Heart right ventricle (tissue), 16 donors: ENCODE measurements around the gene GPT2. TPM values are rescaled to one million over a fixed set of nuclear protein-coding genes. Genes with fewer than 3 reads are reported as not detected.
A peak's percentile ranks its signal among the peaks of the same experiment; 100 is the strongest.

Experiments used
- ATAC-seq, 8 donors: fragments of 200-7000 bp; cut with Tn5 transposase; one replicate each; pipeline ENCODE4 v1.9.1; 2020; ENCODE audit warnings: mild to moderate bottlenecking in 8 of 8, moderate library complexity in 8 of 8, moderate number of reproducible peaks in 1 of 8
- DNase-seq, 2 donors: peaks; one replicate each; pipeline ENCODE4 v3.0.0-alpha.2; 2020
- H3K27ac ChIP-seq, 10 donors: fragments of 200-600 bp; sonication (generic) in 2 of 10; one replicate each; pipeline versions ENCODE4 v1.5.0 to v1.8.0; 2020 to 2022; ENCODE audit warnings: mild to moderate bottlenecking in 3 of 10
- H3K27me3 ChIP-seq, 7 donors: fragments of 200-600 bp; one replicate each; pipeline ENCODE4 v1.8.0; 2021 to 2022; ENCODE audit warnings: mild to moderate bottlenecking in 2 of 7
- H3K36me3 ChIP-seq, 9 donors: fragments of 200-600 bp; sonication (generic) in 1 of 9; one replicate each; pipeline versions ENCODE4 v1.5.0 to v1.8.0; 2020 to 2022; ENCODE audit warnings: mild to moderate bottlenecking in 2 of 9
- H3K4me1 ChIP-seq, 9 donors: fragments of 200-600 bp; sonication (generic) in 1 of 9; one replicate each; pipeline versions ENCODE4 v1.5.0 to v1.8.0; 2020 to 2022; ENCODE audit warnings: mild to moderate bottlenecking in 4 of 9
- H3K4me3 ChIP-seq, 10 donors: fragments of 200-600 bp; sonication (generic) in 2 of 10; one replicate each; pipeline versions ENCODE4 v1.5.0 to v1.8.0; 2020 to 2022; ENCODE audit warnings: mild to moderate bottlenecking in 7 of 10, moderate library complexity in 2 of 10
- H3K9me3 ChIP-seq, 11 donors: fragments of 200-600 bp in 10 of 11; sonication (generic) in 2 of 11; one replicate each; pipeline versions ENCODE4 v1.5.0 to v1.8.0; 2013 to 2022; ENCODE audit warnings: mild to moderate bottlenecking in 2 of 11, control low read depth in 1 of 11, moderate library complexity in 1 of 11
- CTCF ChIP-seq, 9 donors: fragments of 200-600 bp; sonication (generic) in 2 of 9; IDR thresholded peaks; one replicate each; pipeline versions ENCODE4 v1.5.0 to v1.8.0; 2021 to 2022; ENCODE audit warnings: antibody characterized with exemption in 9 of 9, mild to moderate bottlenecking in 5 of 9, moderate library complexity in 1 of 9
- WGBS, 2 donors: extraction: QIAGEN DNeasy Blood & Tissue Kit; methylation state at CpG; one replicate each; pipeline ENCODE4 v1.1.7; 2013; ENCODE audit warnings: inconsistent platforms in 1 of 2; 5-methylcytosine and 5-hydroxymethylcytosine counted together
- intact Hi-C, 10 donors: fragments of 100-400 bp; cut with DNase I; formaldehyde crosslinking; loops; one replicate each; pipeline versions ENCODE4 v1.11.1 to v1.14.2; 2022
- polyA plus RNA-seq, 2 donors: library from polyadenylated mRNA; stranded (reverse); fragments of 200-250 nt; gene quantifications; one replicate each; pipeline ENCODE4 v1.2.3, GENCODE V29; 2013
- total RNA-seq, 10 donors: library from RNA; stranded (reverse); fragmentation: NEBNext Ultra II Directional in 3 of 10; extraction: Animal tissue kit (Norgen Biotek cat#: 25700) in 3 of 10; gene quantifications; one replicate each; pipeline versions ENCODE4 v1.2.1 to v1.2.4, GENCODE V29; 2021 to 2023
- donor health status: Arrhythmogenic right ventricular cardiomyopathy.
- donor health status: ischemic (EF 13 %, LVEDD 7.1; RV severe dilation, severe dysfunction).
- donor health status: healthy with polysubstance abuse.
- donor health status: DM: no; HTN: yes; CAD: no.
- donor health status: DM: no; HTN: no; CAD: no.
- donor health status: ischemic (EF 25% LVEDD 6.9; RV normal size, moderate dysfunction).
- donor health status: ischemic (EF 25% LVEDD 5.7; RV mildly dilated, moderate dysfunction).
- donor health status: healthy.
- donor health status: DM: yes; HTN: yes; CAD: no.
- donor health status: Ischemic cardiomyopathy.
- donor health status: ischemic (EF 35%, LVEDD 5.7; RV mildly dilated, moderate dysfunction).
- donor health status: nonischemic (EF 11% LVEDD 7.7; RV severe dilation, severe dysfunction).
- donor health status: DM: yes; HTN: yes; CAD: no.
- donor health status: PGD.
- donor health status: ischemic (EF 29% LVEDD 5.4; RV normal size, mild dysfunction).
- donor health status: nonischemic (EF 23%, LVEDD 6.1; RV moderate dilation, normal function).

GPT2 gene
- total and polyA plus RNA-seq, 12 donors, result 6.7 to 23.7 (median 17.3) TPM

DNA sequence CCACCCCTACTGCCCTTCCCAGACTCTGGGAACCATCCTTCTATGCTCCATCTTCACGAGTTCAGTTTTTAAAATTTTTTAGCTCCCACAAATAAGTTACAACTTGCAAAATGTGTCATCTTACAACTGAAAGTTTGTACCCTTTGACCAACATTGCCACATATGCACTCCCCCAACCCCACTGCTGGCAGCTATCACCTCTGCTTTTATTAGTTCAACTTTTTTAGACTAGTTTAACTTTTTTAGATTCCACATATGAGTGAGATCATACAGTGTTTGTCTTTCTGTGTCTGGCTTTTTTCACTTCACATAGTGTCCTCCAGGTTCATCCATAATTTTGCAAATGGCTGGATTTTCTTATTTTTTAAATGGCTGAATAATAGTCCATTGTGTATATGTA, 7.7 kb downstream of the GPT2 start:
- Histone ChIP-seq H3K4me3 (no peak overlapping the region), H3K36me3 (no peaks in the 10 kb centered on the region), H3K27me3 (no peaks in the 10 kb centered on the region), H3K9me3 (no peaks in the 10 kb centered on the region), H3K27ac (no peak overlapping the region), H3K4me1 (peaks cover 0 to 29% (median 19%) of the 10 kb centered on the region in 9 donors)
- TF ChIP-seq CTCF (IDR thresholded peaks at IDR 0.05), result no peak
- DNase-seq, result no peak
- intact Hi-C loops, result no loop called here
- WGBS, 2 donors, result 79 to 92% methylated on average over 1 of the region's 1 CpG
- no peak for ATAC-seq

DNA sequence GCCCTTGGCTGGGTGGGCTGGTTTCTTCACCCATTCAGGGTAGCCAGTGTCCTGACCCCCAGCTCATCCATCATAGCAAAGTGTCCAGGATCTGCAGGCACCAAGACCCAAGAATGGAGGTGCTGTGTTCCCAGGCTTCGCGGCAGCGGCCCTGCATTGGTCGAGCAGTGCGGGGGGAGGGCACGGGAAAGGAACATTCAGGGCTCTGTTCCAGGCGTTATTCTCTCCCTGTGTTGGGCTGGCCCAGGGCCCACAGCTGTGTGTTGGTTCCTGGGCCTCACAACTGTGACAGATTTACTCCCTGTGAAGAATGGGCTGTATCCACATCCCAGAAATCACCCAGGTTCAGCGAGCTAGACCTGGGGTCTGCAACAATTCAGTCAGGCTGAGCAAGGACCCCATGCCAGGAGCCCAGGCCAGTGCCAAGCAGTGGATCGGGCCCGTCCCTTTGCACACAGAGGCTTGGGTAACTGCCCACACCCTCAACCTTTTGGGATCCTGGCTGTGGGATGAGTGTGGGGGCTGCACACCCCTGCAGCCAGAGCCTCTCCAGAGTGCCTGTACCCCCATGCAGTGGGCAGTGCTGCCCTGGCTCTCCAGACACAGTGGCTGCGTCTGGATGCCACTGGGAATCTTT, 10.0 kb downstream of the GPT2 start:
- ATAC-seq (peak; percentile 46 to 80 (median 76)), DNase-seq (peak; percentile 41 to 65)
- 39 to 42% methylated on average over 11 of the region's 11 CpGs for WGBS, 2 donors
- Histone ChIP-seq H3K4me3 (no peak overlapping the region), H3K4me1 (peaks cover 5 to 43% (median 19%) of the 10 kb centered on the region in 9 donors), H3K36me3 (no peaks in the 10 kb centered on the region), H3K9me3 (no peaks in the 10 kb centered on the region), H3K27me3 (no peaks in the 10 kb centered on the region), H3K27ac (peak overlapping the region in 2 of 10 donors; percentile 58 to 78)
- no peak for TF ChIP-seq CTCF (IDR thresholded peaks at IDR 0.05)
- intact Hi-C loops, result no loop called here

DNA sequence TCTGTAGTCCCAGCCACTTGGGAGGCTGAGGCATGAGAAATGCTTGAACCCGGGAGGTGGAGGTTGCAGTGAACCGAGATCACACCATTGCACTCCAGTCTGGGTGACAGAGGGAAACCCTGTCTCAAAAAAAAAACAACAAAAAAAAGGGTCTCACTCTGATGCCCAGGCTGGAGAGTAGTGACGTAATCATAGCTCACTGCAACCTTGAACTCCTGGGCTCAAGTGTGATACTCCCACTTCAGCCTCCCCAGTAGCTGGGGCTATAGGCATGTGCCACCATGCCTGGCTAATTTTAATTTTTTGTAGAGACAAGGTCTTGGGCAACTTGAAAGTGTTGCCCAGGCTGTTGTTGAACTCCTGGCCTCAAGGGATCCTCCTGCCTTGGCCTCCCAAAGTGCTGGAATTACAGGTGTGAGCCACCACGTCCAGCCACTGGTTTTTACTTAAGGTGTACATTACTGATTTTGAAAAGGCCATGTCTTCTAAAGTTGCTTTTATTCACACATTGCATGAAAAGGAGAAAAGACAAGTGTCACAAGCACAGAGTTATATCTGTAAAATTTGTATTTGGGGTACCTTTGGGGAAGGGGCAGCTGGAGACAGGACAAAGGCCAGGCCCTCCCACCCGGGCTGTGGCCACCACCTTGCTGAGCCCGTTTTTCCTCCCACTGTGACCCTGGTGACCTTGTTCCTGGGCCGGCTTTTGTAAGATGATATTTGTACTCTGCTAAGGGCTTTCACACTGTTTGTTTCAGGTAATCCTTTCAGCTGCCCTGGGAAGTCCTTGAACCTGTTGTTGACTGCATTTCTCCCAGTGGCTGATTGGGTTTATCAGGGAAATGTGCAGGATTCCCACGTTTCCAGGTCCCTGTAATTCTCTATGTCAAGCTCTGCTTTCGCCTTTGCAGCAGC, 11.5 kb downstream of the GPT2 start:
- Histone ChIP-seq H3K36me3 (peaks cover 0 to 2% (median 0%) of the 10 kb centered on the region in 9 donors), H3K27me3 (no peaks in the 10 kb centered on the region), H3K4me1 (peaks cover 5 to 43% (median 19%) of the 10 kb centered on the region in 9 donors), H3K9me3 (no peaks in the 10 kb centered on the region), H3K27ac (peak overlapping the region in 5 of 10 donors; percentile 29 to 78 (median 70)), H3K4me3 (no peak overlapping the region)
- no peak for TF ChIP-seq CTCF (IDR thresholded peaks at IDR 0.05)
- no peak for DNase-seq
- intact Hi-C loops, result no loop called here
- 64 to 67% methylated on average over 9 of the region's 9 CpGs for WGBS, 2 donors
- no peak for ATAC-seq

DNA sequence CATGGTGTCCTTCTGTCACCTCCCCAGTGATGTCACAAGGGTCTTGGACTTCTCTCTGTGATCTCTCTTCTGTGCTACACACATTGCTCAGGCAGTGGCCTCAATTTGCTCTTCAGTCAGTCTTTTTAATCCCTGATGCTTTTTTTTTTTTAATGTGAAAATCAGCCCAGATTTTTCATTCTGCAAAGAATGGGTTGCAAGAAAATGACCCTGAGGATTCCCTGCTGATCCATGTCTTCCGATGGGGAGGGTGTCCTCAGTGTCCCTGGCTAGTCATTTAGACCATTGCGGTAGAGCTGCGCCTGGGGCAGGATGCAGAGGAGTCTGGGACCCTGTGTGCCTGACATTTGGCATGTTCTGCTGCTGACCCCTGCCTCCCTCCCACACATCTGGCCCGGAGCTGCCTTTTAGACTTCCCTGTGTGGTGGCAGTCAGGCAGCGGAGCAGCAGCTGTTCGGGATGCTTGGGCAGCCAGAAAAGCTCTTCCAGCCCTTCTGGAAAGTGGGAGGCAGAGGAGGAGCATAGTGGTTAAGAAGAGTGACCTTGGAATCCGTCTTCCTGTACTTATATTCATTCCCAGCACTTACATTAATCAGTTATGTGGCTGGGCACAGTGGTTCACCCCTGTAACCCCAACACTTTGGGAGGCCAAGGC, 12.3 kb downstream of the GPT2 start:
- 35 to 42% methylated on average over 7 of the region's 7 CpGs for WGBS, 2 donors
- H3K4me3 ChIP-seq, result no peak overlapping the region
- intact Hi-C loops, result no loop called here
- H3K36me3 ChIP-seq, result peaks cover 0 to 2% (median 0%) of the 10 kb centered on the region in 9 donors
- DNase-seq (peak in 1 of 2 donors; percentile 36), ATAC-seq (peak in 5 of 8 donors; percentile 39 to 50 (median 47))
- peaks cover 5 to 43% (median 19%) of the 10 kb centered on the region in 9 donors for H3K4me1 ChIP-seq
- no peak for TF ChIP-seq CTCF (IDR thresholded peaks at IDR 0.05)
- peak overlapping the region in 6 of 10 donors; percentile 28 to 78 (median 70) for H3K27ac ChIP-seq
- H3K27me3 ChIP-seq, result no peaks in the 10 kb centered on the region
- no peaks in the 10 kb centered on the region for H3K9me3 ChIP-seq
